ENCODE results near the gene RPTOR.

GRCh38 chr17:80802626-80803450 is 258.2 kb downstream of the RPTOR start:
- TF ChIP-seq CTCF (IDR thresholded peaks at IDR 0.05) (no peak), POLR2AphosphoS5 (IDR thresholded peaks at IDR 0.05; ENCODE audit: low read depth, low read length) (no peak)
